ENCODE data around the gene HS6ST1. TPM values are rescaled to one million over a fixed set of nuclear protein-coding genes. Genes with fewer than 3 reads are reported as not detected.

HS6ST1 gene
- total RNA-seq, 2 donors from 2014 or later = 69.0 to 233 TPM

GRCh38 chr2:128237911-128238697, 80.6 kb downstream of the HS6ST1 start:
- H3K9me3 ChIP-seq = no peaks in the 10 kb centered on the region
- TF ChIP-seq POLR2A (IDR thresholded peaks at IDR 0.05) = no peak
- TF ChIP-seq POLR2AphosphoS5 (IDR thresholded peaks at IDR 0.05) = no peak
- no peak for TF ChIP-seq CTCF (IDR thresholded peaks at IDR 0.05)
- H3K4me3 ChIP-seq = no peak overlapping the region
- no peaks in the 10 kb centered on the region for H3K4me1 ChIP-seq (replicated peaks)
- H3K36me3 ChIP-seq = no peaks in the 10 kb centered on the region
- no peaks in the 10 kb centered on the region for H3K27me3 ChIP-seq (replicated peaks; ENCODE audit: insufficient read depth)
- no peak for DNase-seq (ENCODE audit: low spot score)
- intact Hi-C loops (cut with DNase I) = loop anchor here (10.0 kb wide), 2 partner anchors 67 to 343 kb away; no protein-coding TSS in a partner anchor
- 90% methylated on average over 8 of the region's 8 CpGs for WGBS
- no peak overlapping the region for H3K27ac ChIP-seq

- H3K27ac ChIP-seq = no peak overlapping the region
- intact Hi-C loops (cut with DNase I) = loop anchor here (10.0 kb wide), 2 partner anchors 68 to 342 kb away; no protein-coding TSS in a partner anchor
- 78% methylated on average over 2 of the region's 2 CpGs for WGBS
- DNase-seq (ENCODE audit: low spot score) = no peak
- H3K4me3 ChIP-seq = no peak overlapping the region
- H3K9me3 ChIP-seq = no peaks in the 10 kb centered on the region
- H3K27me3 ChIP-seq (replicated peaks; ENCODE audit: insufficient read depth) = no peaks in the 10 kb centered on the region
- H3K36me3 ChIP-seq = no peaks in the 10 kb centered on the region
- H3K4me1 ChIP-seq (replicated peaks) = no peaks in the 10 kb centered on the region
- TF ChIP-seq POLR2A (IDR thresholded peaks at IDR 0.05) (no peak), CTCF (IDR thresholded peaks at IDR 0.05) (no peak), POLR2AphosphoS5 (IDR thresholded peaks at IDR 0.05) (no peak)
Observed at GRCh38 chr2:128237081-128237534, 81.6 kb downstream of the HS6ST1 start.

DNA sequence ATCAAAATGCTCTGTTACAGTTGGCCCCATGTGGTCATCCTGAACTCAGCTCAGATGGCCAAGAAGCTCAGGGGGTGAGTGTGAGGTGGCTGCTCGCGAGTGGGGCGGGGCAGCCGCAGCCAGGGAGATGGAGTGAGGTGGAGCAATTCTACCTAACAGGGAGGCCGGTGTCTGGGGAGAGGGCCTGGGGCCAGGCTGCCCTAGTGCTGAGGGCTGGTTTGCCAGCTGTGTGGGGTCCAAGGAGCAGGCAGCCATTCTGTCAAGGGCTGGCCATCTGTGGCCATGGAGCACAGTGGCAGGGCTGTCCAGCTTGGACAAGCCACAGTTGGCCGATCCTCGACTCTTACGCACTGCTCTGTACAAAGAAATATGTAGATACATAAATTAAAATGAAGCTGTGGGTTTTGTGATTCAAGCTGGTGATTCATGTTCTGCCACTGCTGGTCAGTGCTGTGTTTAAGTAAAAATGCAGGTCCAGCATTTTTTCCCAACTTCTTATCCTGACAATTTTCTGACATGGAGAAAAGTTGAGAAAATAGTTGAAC, 82.1 kb downstream of the HS6ST1 start:
- Histone ChIP-seq H3K27me3 (replicated peaks; ENCODE audit: insufficient read depth) (no peaks in the 10 kb centered on the region), H3K27ac (no peak overlapping the region), H3K36me3 (no peaks in the 10 kb centered on the region), H3K4me3 (no peak overlapping the region), H3K9me3 (no peaks in the 10 kb centered on the region), H3K4me1 (replicated peaks) (no peaks in the 10 kb centered on the region)
- intact Hi-C loops (cut with DNase I) = loop anchor here (10.0 kb wide), 2 partner anchors 68 to 342 kb away; no protein-coding TSS in a partner anchor
- DNase-seq (ENCODE audit: low spot score) = no peak
- TF ChIP-seq POLR2AphosphoS5 (IDR thresholded peaks at IDR 0.05) = no peak
- TF ChIP-seq POLR2A (IDR thresholded peaks at IDR 0.05) = no peak
- no peak for TF ChIP-seq CTCF (IDR thresholded peaks at IDR 0.05)
- WGBS = 85% methylated on average over 8 of the region's 8 CpGs

DNA sequence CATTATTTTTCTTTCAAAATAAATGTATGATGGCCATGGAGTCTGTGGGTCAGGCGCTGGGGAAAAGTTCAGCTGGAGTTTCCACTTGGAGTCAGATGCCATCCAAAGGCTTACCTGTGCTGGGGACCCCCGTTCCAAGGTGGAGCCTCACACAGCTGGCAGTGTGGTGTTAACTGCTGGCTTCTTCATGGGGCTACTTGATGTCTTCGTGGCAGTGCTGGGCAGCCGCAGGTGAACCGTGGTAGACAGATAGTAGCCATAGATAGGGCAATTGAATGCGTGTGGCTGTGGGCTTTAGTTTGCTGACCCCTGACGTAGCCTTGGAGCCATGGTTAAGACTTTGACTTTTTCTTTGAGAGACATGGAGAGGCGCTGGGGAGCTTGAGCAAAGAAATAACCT, 83.1 kb downstream of the HS6ST1 start:
- Histone ChIP-seq H3K27me3 (replicated peaks; ENCODE audit: insufficient read depth) (no peaks in the 10 kb centered on the region), H3K36me3 (no peaks in the 10 kb centered on the region), H3K9me3 (no peaks in the 10 kb centered on the region), H3K27ac (no peak overlapping the region), H3K4me3 (no peak overlapping the region), H3K4me1 (replicated peaks) (no peaks in the 10 kb centered on the region)
- intact Hi-C loops (cut with DNase I) = loop anchor here (10.0 kb wide), 2 partner anchors 69 to 341 kb away; no protein-coding TSS in a partner anchor
- no peak for TF ChIP-seq POLR2A (IDR thresholded peaks at IDR 0.05)
- TF ChIP-seq POLR2AphosphoS5 (IDR thresholded peaks at IDR 0.05) = no peak
- TF ChIP-seq CTCF (IDR thresholded peaks at IDR 0.05) = no peak
- 93% methylated on average over 8 of the region's 8 CpGs for WGBS
- DNase-seq (ENCODE audit: low spot score) = no peak

Measured in prostate gland (tissue), 2 donors.